T-cell (primary cell): ENCODE measurements around the gene KPNA1. TPM values are rescaled to one million over a fixed set of nuclear protein-coding genes. Genes with fewer than 3 reads are reported as not detected.

Experiments
- ATAC-seq, 4 experiments: fragments of 200-7000 bp in 3 of 4; fragments of 150-1000 bp in 1 of 4; cut with Tn5 transposase; replicated peaks in 1 of 4; 1 replicate in 3 of 4; 2 replicates in 1 of 4; pipeline ENCODE4 v1.10.0; 2021; ENCODE audit warnings: moderate library complexity in 3 of 4, mild to moderate bottlenecking in 2 of 4, moderate number of reproducible peaks in 1 of 4
- CTCF ChIA-PET, 2 donors: fragments of 300-600 bp; sonication (Branson Sonifier 250); formaldehyde crosslinking; loops; one replicate each; lab custom pipeline; 2022; ENCODE audit warnings: antibody characterized with exemption in 2 of 2; lab: Charles Lee
- POLR2A ChIA-PET, 2 donors: fragments of 300-600 bp; sonication (Branson Sonifier 250); formaldehyde crosslinking; loops; one replicate each; lab custom pipeline; 2022; ENCODE audit warnings: antibody characterized with exemption in 2 of 2; lab: Charles Lee
- DNase-seq, 35 experiments: peaks; one replicate each; pipeline versions ENCODE4 v3.0.0 to v3.0.0-alpha.2; 2013 to 2023
- H3K27ac ChIP-seq: one replicate; pipeline ENCODE4 v1.5.1; 2013; ENCODE audit warnings: low read length
- H3K27me3 ChIP-seq, 2 experiments: replicated peaks in 1 of 2; 1 replicate in 1 of 2; 2 replicates in 1 of 2; pipeline versions ENCODE4 v1.6.1 to v1.7.0; 2013; ENCODE audit warnings: low read length in 1 of 2, mixed read lengths in 1 of 2; ENCODE audit not compliant: control insufficient read depth in 2 of 2, insufficient read depth in 2 of 2; ENCODE audit errors: extremely low read depth in 1 of 2
- H3K36me3 ChIP-seq, 2 donors: 1 replicate in 1 of 2; 2 replicates in 1 of 2; pipeline versions ENCODE4 v1.6.1 to v1.7.0; 2013; ENCODE audit warnings: low read length in 1 of 2; ENCODE audit not compliant: control insufficient read depth in 2 of 2, insufficient read depth in 1 of 2; ENCODE audit errors: extremely low read depth in 1 of 2
- H3K4me1 ChIP-seq, 2 experiments: 1 replicate in 1 of 2; 2 replicates in 1 of 2; pipeline versions ENCODE4 v1.6.1 to v1.7.0; 2013; ENCODE audit warnings: low read length in 2 of 2, mixed read lengths in 1 of 2; ENCODE audit not compliant: insufficient read depth in 2 of 2, control insufficient read depth in 1 of 2; ENCODE audit errors: extremely low read depth in 1 of 2
- H3K4me3 ChIP-seq, 2 donors: 1 replicate in 1 of 2; 2 replicates in 1 of 2; pipeline versions ENCODE4 v1.5.1 to v1.7.0; 2013; ENCODE audit warnings: mild to moderate bottlenecking in 2 of 2, low read length in 1 of 2, moderate library complexity in 1 of 2; ENCODE audit not compliant: control insufficient read depth in 1 of 2; ENCODE audit errors: extremely low read depth in 1 of 2
- H3K9me3 ChIP-seq: 2 replicates; pipeline ENCODE4 v1.7.0; 2013
- H3K27ac Mint-ChIP-seq, 2 donors: one replicate each; pipeline ENCODE4 v1.8.0; 2020 to 2021; ENCODE audit warnings: mild to moderate bottlenecking in 2 of 2, mixed read lengths in 2 of 2
- H3K27me3 Mint-ChIP-seq, 2 donors: one replicate each; pipeline ENCODE4 v1.8.0; 2021 to 2022; ENCODE audit warnings: mixed read lengths in 2 of 2
- H3K36me3 Mint-ChIP-seq: one replicate; pipeline ENCODE4 v1.8.0; 2021; ENCODE audit warnings: mixed read lengths
- H3K4me1 Mint-ChIP-seq, 3 donors: one replicate each; pipeline ENCODE4 v1.8.0; 2020 to 2022; ENCODE audit warnings: mixed read lengths in 3 of 3, mild to moderate bottlenecking in 1 of 3
- H3K4me3 Mint-ChIP-seq, 3 donors: one replicate each; pipeline ENCODE4 v1.8.0; 2020 to 2022; ENCODE audit warnings: mild to moderate bottlenecking in 3 of 3, mixed read lengths in 3 of 3, moderate library complexity in 3 of 3
- H3K9me3 Mint-ChIP-seq, 3 donors: one replicate each; pipeline ENCODE4 v1.8.0; 2020 to 2022; ENCODE audit warnings: mixed read lengths in 3 of 3
- WGBS: methylation state at CpG from one replicate; pipeline ENCODE4 v1.1.5; 2013; ENCODE audit warnings: missing lambda C conversion rate; ENCODE audit not compliant: insufficient coverage; 5-methylcytosine and 5-hydroxymethylcytosine counted together
- total RNA-seq, 35 experiments: library from RNA in 6 of 35; stranded (reverse) in 6 of 35; fragments of 120-200 nt in 1 of 35; gene quantifications; one replicate each; pipeline versions ENCODE4 v1.2.1 to v1.2.4 and lab custom pipeline; 2013 to 2026

The KPNA1 gene
- total RNA-seq, 5 donors from 2014 or later (not counting 1 experiment from before 2014, with no cell fraction given), result 55.2 to 65.0 (median 57.5) TPM

DNA sequence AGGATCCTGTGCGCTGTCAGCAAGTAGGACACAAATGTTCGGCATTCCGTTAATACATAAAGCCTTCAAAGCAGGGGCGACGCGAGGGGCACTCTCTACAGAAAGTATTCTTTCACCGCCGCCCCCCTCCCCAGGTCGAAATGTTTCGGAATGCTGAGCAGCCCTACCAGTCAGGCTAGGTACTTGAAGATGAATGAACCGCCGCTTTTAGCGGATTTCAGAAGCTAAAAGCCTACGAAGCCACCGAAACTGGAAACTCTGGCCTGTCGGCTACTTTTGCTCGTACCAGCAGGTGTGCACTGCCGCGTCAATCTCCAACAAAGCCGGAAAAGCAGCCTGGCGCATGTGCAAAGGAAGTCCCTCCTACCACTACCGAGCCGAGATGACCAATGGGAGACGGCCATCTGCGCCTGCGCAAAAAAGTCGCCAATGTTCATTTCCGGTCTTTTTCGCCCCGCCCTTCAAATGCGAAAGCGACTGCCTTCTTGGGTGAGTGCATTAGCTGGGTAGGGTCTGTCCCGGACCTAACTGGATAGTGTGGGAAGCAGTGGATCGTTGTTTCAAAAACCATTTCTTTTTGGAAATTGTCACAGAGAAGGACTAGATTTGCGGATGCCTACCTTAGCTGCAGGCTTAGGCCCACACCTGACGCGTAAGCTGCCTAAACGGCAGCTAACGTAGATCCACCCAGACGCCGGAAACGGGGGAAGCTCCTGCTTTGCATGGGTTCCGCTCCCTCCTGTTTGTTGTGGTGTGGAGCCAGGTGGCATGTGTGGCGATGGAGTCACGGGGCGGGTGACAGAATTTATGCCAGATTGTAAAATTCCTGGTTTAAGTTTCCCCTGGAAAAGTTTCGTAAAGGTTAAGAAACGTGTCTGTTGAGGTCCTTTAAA, 98.7 kb downstream of the KPNA1 start, which contains the start of gene WDR5B:
Gene WDR5B (minus strand): TSS at position 301 of the 893 bp plus-strand sequence. CDS start 534 bp downstream, outside the sequence.
- POLR2A ChIA-PET, result interaction anchor here (0.5 to 2.2 kb wide), 18 partner anchors 10 to 852 kb away, joined by 3 to 14 read pairs (median 4); partner anchors contain the start of genes FAM162A (in 2 of the 2), KPNA1 (in 2 of the 2), HCLS1 (in 1 of the 2) and HSPBAP1 (in 1 of the 2)
- peaks cover 15% of the 10 kb centered on the region for H3K36me3 Mint-ChIP-seq
- peak within 1 kb of the TSS; percentile 100 for H3K27ac Mint-ChIP-seq
- peaks cover 0 to 14% of the 10 kb centered on the region in 2 donors for H3K36me3 ChIP-seq
- H3K9me3 Mint-ChIP-seq, result peaks cover 0 to 3% (median 0%) of the 10 kb centered on the region in 3 donors
- peak within 1 kb of the TSS; percentile 82 for H3K27ac ChIP-seq
- H3K9me3 ChIP-seq, result no peaks in the 10 kb centered on the region
- H3K4me1 Mint-ChIP-seq, result peaks cover 45 to 66% (median 61%) of the 10 kb centered on the region in 3 donors
- WGBS, result under 1% methylated on average over 45 of the region's 48 CpGs
- H3K27me3 Mint-ChIP-seq, result no peaks in the 10 kb centered on the region
- peak within 1 kb of the TSS; percentile 95 to 99 (median 99) for H3K4me3 Mint-ChIP-seq
- DNase-seq (peak; percentile 91 to 100 (median 97)), ATAC-seq (peak; percentile 91 to 93 (median 92))
- H3K27me3 ChIP-seq, result no peaks in the 10 kb centered on the region
- CTCF ChIA-PET, result interaction anchor here (0.5 to 4.0 kb wide), 13 partner anchors 19 to 869 kb away, joined by 3 to 59 read pairs (median 3); partner anchors contain the start of genes FAM162A (in 2 of the 2), DTX3L (in 1 of the 2), HSPBAP1 (in 1 of the 2) and KPNA1 (in 1 of the 2)
- peak within 1 kb of the TSS; percentile 65 to 86 for H3K4me3 ChIP-seq
- H3K4me1 ChIP-seq, result peaks cover 14 to 15% of the 10 kb centered on the region in 2 experiments

DNA sequence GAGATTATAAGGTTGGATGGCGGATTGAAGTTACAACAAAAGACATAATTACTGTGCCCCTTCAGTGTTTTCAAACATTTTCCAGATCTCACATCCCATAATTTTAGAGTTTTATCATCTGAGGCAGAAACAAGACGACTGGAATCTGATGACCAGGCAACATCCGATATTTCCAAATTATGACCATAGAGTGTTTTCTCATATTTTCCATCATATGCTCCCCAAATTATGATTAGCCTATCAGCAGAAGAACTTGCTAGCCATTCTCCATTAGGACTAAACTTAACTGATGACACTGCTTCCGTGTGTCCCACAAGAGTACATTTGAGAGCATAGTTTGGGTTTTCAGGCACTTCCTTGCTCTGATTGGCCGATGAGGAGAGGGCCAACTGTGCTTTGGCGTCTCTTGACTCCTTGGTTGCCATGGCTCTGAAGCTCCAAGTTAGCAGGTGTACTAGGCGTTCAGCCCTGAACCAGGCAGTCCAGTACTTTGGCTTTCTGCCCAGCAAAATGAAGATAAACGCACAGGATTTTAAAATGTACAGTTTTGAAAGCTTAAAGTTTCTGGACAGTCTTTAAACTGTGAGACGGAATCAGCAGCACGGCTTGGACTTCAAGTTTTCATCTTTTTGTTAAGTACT, 99.5 kb downstream of the KPNA1 start:
- 14% methylated on average over 9 of the region's 10 CpGs for WGBS
- H3K27ac ChIP-seq, result peak overlapping the region; percentile 82
- no peaks in the 10 kb centered on the region for H3K27me3 ChIP-seq
- peaks cover 0 to 22% of the 10 kb centered on the region in 2 donors for H3K36me3 ChIP-seq
- peaks cover 0 to 3% (median 0%) of the 10 kb centered on the region in 3 donors for H3K9me3 Mint-ChIP-seq
- no peaks in the 10 kb centered on the region for H3K9me3 ChIP-seq
- H3K27ac Mint-ChIP-seq, result peak overlapping the region; percentile 100
- H3K27me3 Mint-ChIP-seq, result no peaks in the 10 kb centered on the region
- peaks cover 18% of the 10 kb centered on the region for H3K36me3 Mint-ChIP-seq
- peaks cover 14 to 15% of the 10 kb centered on the region in 2 experiments for H3K4me1 ChIP-seq
- DNase-seq (peak in 33 of 35 experiments; percentile 12 to 62 (median 33)), ATAC-seq (peak; percentile 18 to 29 (median 22))
- peak overlapping the region; percentile 65 to 86 for H3K4me3 ChIP-seq
- ChIA-PET CTCF (interaction anchor here (0.7 to 4.0 kb wide), 6 partner anchors 22 to 314 kb away, joined by 3 to 59 read pairs (median 3); partner anchors contain the start of genes FAM162A (in 2 of the 2) and MIX23 (in 1 of the 2)), POLR2A (interaction anchor here (0.6 to 2.2 kb wide), 10 partner anchors 23 to 852 kb away, joined by 3 to 14 read pairs (median 3); partner anchors contain the start of genes FAM162A (in 2 of the 2), HCLS1 (in 1 of the 2) and MIX23 (in 1 of the 2))
- H3K4me3 Mint-ChIP-seq, result peak overlapping the region; percentile 95 to 99 (median 99)
- H3K4me1 Mint-ChIP-seq, result peaks cover 45 to 64% (median 63%) of the 10 kb centered on the region in 3 donors

DNA sequence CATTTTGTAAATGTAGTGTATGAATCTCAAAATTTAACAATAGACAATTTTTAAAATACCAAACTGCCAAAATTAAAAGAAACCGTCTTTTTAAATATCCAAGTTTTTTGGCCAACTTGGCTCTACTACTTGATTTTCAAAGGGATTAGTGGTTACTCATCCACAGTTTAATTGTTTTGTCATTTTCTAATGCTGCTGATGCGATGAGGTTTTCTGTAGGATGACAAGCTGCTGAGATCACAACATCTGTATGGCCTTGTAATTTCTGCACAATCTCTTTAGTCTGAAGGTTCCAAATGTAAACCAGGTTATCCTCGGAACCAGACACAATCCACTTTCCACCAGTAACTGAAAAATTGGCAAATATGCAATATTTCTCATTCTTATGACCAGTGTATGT, 100.3 kb downstream of the KPNA1 start:
- CTCF ChIA-PET, result interaction anchor here in 1 of 2 donors (3.8 to 4.0 kb wide), 2 partner anchors 22 to 30 kb away, joined by 20 to 59 read pairs; partner anchors contain the start of genes FAM162A and MIX23
- Histone ChIP-seq H3K27ac (no peak overlapping the region), H3K36me3 (peaks cover 0 to 30% of the 10 kb centered on the region in 2 donors), H3K4me1 (peaks cover 14 to 15% of the 10 kb centered on the region in 2 experiments), H3K4me3 (no peak overlapping the region), H3K27me3 (no peaks in the 10 kb centered on the region), H3K9me3 (no peaks in the 10 kb centered on the region)
- Mint-ChIP-seq H3K4me3 (peak overlapping the region; percentile 95 to 99 (median 99)), H3K27me3 (no peaks in the 10 kb centered on the region), H3K27ac (peak overlapping the region; percentile 100), H3K36me3 (peaks cover 23% of the 10 kb centered on the region), H3K9me3 (peaks cover 0 to 3% (median 0%) of the 10 kb centered on the region in 3 donors), H3K4me1 (peaks cover 45 to 64% (median 62%) of the 10 kb centered on the region in 3 donors)
- POLR2A ChIA-PET, result interaction anchor here in 1 of 2 donors (0.9 to 1.0 kb wide), 2 partner anchors 22 to 30 kb away, joined by 3 read pairs; partner anchors contain the start of gene FAM162A
- DNase-seq, result no peak
- no CpG with 5 or more reads among the region's 3 CpGs for WGBS
- ATAC-seq, result no peak

DNA sequence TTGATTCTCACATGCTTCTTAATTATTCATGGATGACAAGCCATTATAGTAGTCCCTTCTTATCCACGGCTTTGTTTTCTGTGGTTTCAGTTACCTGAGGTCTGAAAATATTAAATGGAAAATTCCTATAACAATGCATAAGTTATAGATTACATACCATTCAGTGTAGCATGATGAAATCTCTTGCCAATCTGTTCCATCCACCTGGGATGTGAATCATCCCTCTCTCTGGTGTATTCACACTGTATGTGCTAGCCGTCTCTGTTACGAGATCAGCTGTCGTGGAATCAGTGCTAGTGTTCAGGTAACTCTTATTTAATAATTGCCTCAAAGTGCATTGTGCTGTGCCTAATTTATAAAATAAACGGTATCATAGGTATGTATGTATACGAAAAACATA, 104.1 kb downstream of the KPNA1 start:
- Mint-ChIP-seq H3K36me3 (peaks cover 45% of the 10 kb centered on the region), H3K4me3 (no peak overlapping the region), H3K9me3 (peaks cover 0 to 3% (median 0%) of the 10 kb centered on the region in 3 donors), H3K27ac (no peak overlapping the region), H3K4me1 (peaks cover 34 to 43% (median 43%) of the 10 kb centered on the region in 3 donors), H3K27me3 (no peaks in the 10 kb centered on the region)
- POLR2A ChIA-PET, result no interaction called here
- no peak overlapping the region for H3K4me3 ChIP-seq
- H3K4me1 ChIP-seq, result peaks cover 5 to 9% of the 10 kb centered on the region in 2 experiments
- H3K27me3 ChIP-seq, result no peaks in the 10 kb centered on the region
- peaks cover 0 to 68% of the 10 kb centered on the region in 2 donors for H3K36me3 ChIP-seq
- WGBS, result 88% methylated on average over 3 of the region's 6 CpGs
- DNase-seq (no peak), ATAC-seq (no peak)
- CTCF ChIA-PET, result interaction anchor here in 1 of 2 donors (0.6 kb wide), 1 partner anchor 24 kb away, joined by 4 read pairs; no protein-coding TSS in a partner anchor
- no peaks in the 10 kb centered on the region for H3K9me3 ChIP-seq
- no peak overlapping the region for H3K27ac ChIP-seq

DNA sequence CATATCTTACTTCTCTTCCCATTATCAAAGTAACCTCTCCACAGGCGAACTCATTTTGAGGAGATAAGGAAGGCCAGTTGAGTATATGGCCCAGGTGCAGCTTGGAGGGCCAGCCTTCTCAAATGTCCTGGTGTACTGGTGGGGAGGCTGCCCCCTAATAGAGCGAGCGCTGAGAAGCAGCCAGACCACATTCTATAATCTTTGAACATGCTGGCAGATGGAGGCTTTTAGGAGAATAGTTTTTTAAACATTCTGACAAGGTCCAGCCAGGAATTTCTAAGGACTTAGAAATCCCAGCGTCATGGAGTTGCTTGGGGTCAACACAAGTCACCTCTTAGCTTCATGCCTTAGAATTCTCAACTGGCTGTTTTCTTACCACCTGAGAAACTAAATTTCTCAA, 104.6 kb downstream of the KPNA1 start:
- H3K9me3 ChIP-seq, result no peaks in the 10 kb centered on the region
- no CpG with 5 or more reads among the region's 4 CpGs for WGBS
- H3K9me3 Mint-ChIP-seq, result peaks cover 0 to 3% (median 0%) of the 10 kb centered on the region in 3 donors
- H3K36me3 ChIP-seq, result peaks cover 0 to 73% of the 10 kb centered on the region in 2 donors
- no peak overlapping the region for H3K27ac Mint-ChIP-seq
- H3K36me3 Mint-ChIP-seq, result peaks cover 48% of the 10 kb centered on the region
- no peak overlapping the region for H3K4me3 Mint-ChIP-seq
- no peaks in the 10 kb centered on the region for H3K27me3 ChIP-seq
- H3K4me3 ChIP-seq, result no peak overlapping the region
- ChIA-PET CTCF (no interaction called here), POLR2A (no interaction called here)
- no peaks in the 10 kb centered on the region for H3K27me3 Mint-ChIP-seq
- DNase-seq (no peak), ATAC-seq (no peak)
- peaks cover 29 to 40% (median 39%) of the 10 kb centered on the region in 3 donors for H3K4me1 Mint-ChIP-seq
- H3K4me1 ChIP-seq, result peaks cover 2 to 3% of the 10 kb centered on the region in 2 experiments
- no peak overlapping the region for H3K27ac ChIP-seq
